Activated T-cell treated with anti-CD3 and anti-CD28 coated beads, Interleukin-2, amount 50 U/mL, for 72 hours (primary cell): ENCODE results near the gene CIT. TPM values are rescaled to one million over a fixed set of nuclear protein-coding genes. Genes with fewer than 3 reads are reported as not detected.

ENCODE experiments used
- ATAC-seq, 2 donors: fragments of 150-1000 bp; cut with Tn5 transposase; replicated peaks in 1 of 2; 2 replicates each; pipeline ENCODE4 v1.10.0; 2021; ENCODE audit warnings: moderate library complexity in 2 of 2, mild to moderate bottlenecking in 1 of 2
- DNase-seq, 2 donors: peaks; one replicate each; pipeline ENCODE4 v3.0.0; 2021 to 2022; ENCODE audit warnings: mixed read lengths in 1 of 2
- H3K27ac Mint-ChIP-seq: one replicate; pipeline ENCODE4 v1.8.0; 2022; ENCODE audit warnings: mild to moderate bottlenecking, moderate library complexity, mixed read lengths
- H3K27me3 Mint-ChIP-seq: one replicate; pipeline ENCODE4 v1.8.0; 2022; ENCODE audit warnings: low read depth, mixed read lengths
- H3K36me3 Mint-ChIP-seq, 2 donors: one replicate each; pipeline ENCODE4 v1.8.0; 2022; ENCODE audit warnings: mixed read lengths in 2 of 2, mild to moderate bottlenecking in 1 of 2; ENCODE audit not compliant: insufficient read depth in 2 of 2
- H3K4me1 Mint-ChIP-seq: one replicate; pipeline ENCODE4 v1.8.0; 2022; ENCODE audit warnings: low read depth, mixed read lengths
- H3K4me3 Mint-ChIP-seq, 2 donors: one replicate each; pipeline ENCODE4 v1.8.0; 2022; ENCODE audit warnings: mild to moderate bottlenecking in 2 of 2, mixed read lengths in 2 of 2, moderate library complexity in 2 of 2
- H3K9me3 Mint-ChIP-seq, 2 donors: one replicate each; pipeline ENCODE4 v1.8.0; 2022; ENCODE audit warnings: mixed read lengths in 2 of 2
- total RNA-seq, 2 donors: library from RNA; stranded (reverse); gene quantifications; one replicate each; pipeline ENCODE4 v1.2.3, GENCODE V29; 2022

The CIT gene
- total RNA-seq, 2 donors from 2014 or later: 44.6 to 52.1 TPM

GRCh38 chr12:119840168-119840567, 37.0 kb downstream of the CIT start:
- DNase-seq (no peak), ATAC-seq (no peak)
- Mint-ChIP-seq H3K27ac (no peak overlapping the region), H3K4me3 (no peak overlapping the region), H3K9me3 (peaks cover 2 to 10% of the 10 kb centered on the region in 2 donors), H3K4me1 (no peaks in the 10 kb centered on the region), H3K27me3 (no peaks in the 10 kb centered on the region), H3K36me3 (peaks cover 9 to 22% of the 10 kb centered on the region in 2 donors)

- no peaks in the 10 kb centered on the region for H3K4me1 Mint-ChIP-seq
- ATAC-seq: no peak
- peaks cover 9 to 23% of the 10 kb centered on the region in 2 donors for H3K36me3 Mint-ChIP-seq
- H3K27ac Mint-ChIP-seq: no peak overlapping the region
- H3K27me3 Mint-ChIP-seq: no peaks in the 10 kb centered on the region
- no peak overlapping the region for H3K4me3 Mint-ChIP-seq
- H3K9me3 Mint-ChIP-seq: peaks cover 2 to 10% of the 10 kb centered on the region in 2 donors
- no peak for DNase-seq
Observed at GRCh38 chr12:119838826-119839600, 38.1 kb downstream of the CIT start.

GRCh38 chr12:119836781-119837180, 40.3 kb downstream of the CIT start:
- ATAC-seq (no peak), DNase-seq (no peak)
- Mint-ChIP-seq H3K4me1 (no peaks in the 10 kb centered on the region), H3K9me3 (peaks cover 1 to 4% of the 10 kb centered on the region in 2 donors), H3K27me3 (no peaks in the 10 kb centered on the region), H3K4me3 (no peak overlapping the region), H3K27ac (no peak overlapping the region), H3K36me3 (peaks cover 5 to 11% of the 10 kb centered on the region in 2 donors)

- Mint-ChIP-seq H3K9me3 (no peaks in the 10 kb centered on the region), H3K36me3 (peaks cover 2 to 7% of the 10 kb centered on the region in 2 donors), H3K27ac (no peak overlapping the region), H3K4me3 (no peak overlapping the region), H3K4me1 (peaks cover under 1% of the 10 kb centered on the region), H3K27me3 (no peaks in the 10 kb centered on the region)
- DNase-seq: no peak
- no peak for ATAC-seq
Observed at GRCh38 chr12:119835068-119835467, 42.1 kb downstream of the CIT start.

GRCh38 chr12:119829439-119829838, 47.7 kb downstream of the CIT start:
- Mint-ChIP-seq H3K27ac (no peak overlapping the region), H3K36me3 (peaks cover 2 to 13% of the 10 kb centered on the region in 2 donors), H3K4me3 (no peak overlapping the region), H3K4me1 (peaks cover 15% of the 10 kb centered on the region), H3K27me3 (no peaks in the 10 kb centered on the region), H3K9me3 (peaks cover 2 to 3% of the 10 kb centered on the region in 2 donors)
- DNase-seq: no peak
- ATAC-seq: peak in 1 of 2 donors; percentile 13

- H3K27ac Mint-ChIP-seq: no peak overlapping the region
- peaks cover 2 to 9% of the 10 kb centered on the region in 2 donors for H3K36me3 Mint-ChIP-seq
- no peaks in the 10 kb centered on the region for H3K27me3 Mint-ChIP-seq
- H3K9me3 Mint-ChIP-seq: peaks cover 2 to 3% of the 10 kb centered on the region in 2 donors
- ATAC-seq (no peak), DNase-seq (no peak)
- no peak overlapping the region for H3K4me3 Mint-ChIP-seq
- H3K4me1 Mint-ChIP-seq: peaks cover 15% of the 10 kb centered on the region
Observed at GRCh38 chr12:119828300-119828699, 48.8 kb downstream of the CIT start.

GRCh38 chr12:119827760-119828159, 49.4 kb downstream of the CIT start:
- H3K36me3 Mint-ChIP-seq: peaks cover 2 to 9% of the 10 kb centered on the region in 2 donors
- no peak overlapping the region for H3K27ac Mint-ChIP-seq
- no peaks in the 10 kb centered on the region for H3K27me3 Mint-ChIP-seq
- H3K4me1 Mint-ChIP-seq: peaks cover 15% of the 10 kb centered on the region
- H3K9me3 Mint-ChIP-seq: peaks cover 2 to 3% of the 10 kb centered on the region in 2 donors
- no peak for DNase-seq
- no peak for ATAC-seq
- H3K4me3 Mint-ChIP-seq: no peak overlapping the region

GRCh38 chr12:119826661-119827445, 50.3 kb downstream of the CIT start:
- H3K36me3 Mint-ChIP-seq: peaks cover 2 to 9% of the 10 kb centered on the region in 2 donors
- DNase-seq: no peak
- no peaks in the 10 kb centered on the region for H3K27me3 Mint-ChIP-seq
- peaks cover 15% of the 10 kb centered on the region for H3K4me1 Mint-ChIP-seq
- no peak overlapping the region for H3K27ac Mint-ChIP-seq
- no peak for ATAC-seq
- peaks cover 2 to 3% of the 10 kb centered on the region in 2 donors for H3K9me3 Mint-ChIP-seq
- no peak overlapping the region for H3K4me3 Mint-ChIP-seq

GRCh38 chr12:119825262-119825661, 51.9 kb downstream of the CIT start:
- Mint-ChIP-seq H3K27me3 (no peaks in the 10 kb centered on the region), H3K9me3 (peaks cover 2 to 3% of the 10 kb centered on the region in 2 donors), H3K36me3 (peaks cover 2 to 11% of the 10 kb centered on the region in 2 donors), H3K4me1 (peaks cover 15% of the 10 kb centered on the region), H3K4me3 (no peak overlapping the region), H3K27ac (no peak overlapping the region)
- ATAC-seq (no peak), DNase-seq (no peak)

- Mint-ChIP-seq H3K9me3 (no peaks in the 10 kb centered on the region), H3K4me1 (no peaks in the 10 kb centered on the region), H3K36me3 (peaks cover 0 to 9% of the 10 kb centered on the region in 2 donors), H3K27me3 (no peaks in the 10 kb centered on the region), H3K27ac (no peak overlapping the region), H3K4me3 (no peak overlapping the region)
- DNase-seq: no peak
- ATAC-seq: no peak
Observed at GRCh38 chr12:119822046-119822445, 55.1 kb downstream of the CIT start.

GRCh38 chr12:119819322-119819721, 57.8 kb downstream of the CIT start:
- no peaks in the 10 kb centered on the region for H3K4me1 Mint-ChIP-seq
- H3K9me3 Mint-ChIP-seq: no peaks in the 10 kb centered on the region
- DNase-seq (no peak), ATAC-seq (no peak)
- H3K36me3 Mint-ChIP-seq: peaks cover 2 to 6% of the 10 kb centered on the region in 2 donors
- no peak overlapping the region for H3K4me3 Mint-ChIP-seq
- no peak overlapping the region for H3K27ac Mint-ChIP-seq
- no peaks in the 10 kb centered on the region for H3K27me3 Mint-ChIP-seq

- DNase-seq: no peak
- Mint-ChIP-seq H3K27ac (no peak overlapping the region), H3K4me1 (no peaks in the 10 kb centered on the region), H3K9me3 (no peaks in the 10 kb centered on the region), H3K27me3 (no peaks in the 10 kb centered on the region), H3K36me3 (peaks cover 2 to 8% of the 10 kb centered on the region in 2 donors), H3K4me3 (no peak overlapping the region)
- no peak for ATAC-seq
Observed at GRCh38 chr12:119817546-119818343, 59.4 kb downstream of the CIT start.

- Mint-ChIP-seq H3K36me3 (peaks cover 4 to 11% of the 10 kb centered on the region in 2 donors), H3K27me3 (no peaks in the 10 kb centered on the region), H3K4me1 (no peaks in the 10 kb centered on the region), H3K27ac (no peak overlapping the region), H3K4me3 (no peak overlapping the region), H3K9me3 (peaks cover 2 to 3% of the 10 kb centered on the region in 2 donors)
- DNase-seq (no peak), ATAC-seq (peak in 1 of 2 donors; percentile 64)
Observed at GRCh38 chr12:119809023-119809422, 68.1 kb downstream of the CIT start.
